Adrenal gland (tissue), 12 donors: ENCODE measurements around the gene KRTAP9-2. TPM values are rescaled to one million over a fixed set of nuclear protein-coding genes. Genes with fewer than 3 reads are reported as not detected.
"Not testable (repeated sequence)": the region's sequence is repeated elsewhere in the genome, so short reads cannot be mapped to it uniquely, and the experiment has no call there.

ENCODE experiments used
- DNase-seq, 7 donors: peaks; one replicate each; pipeline ENCODE4 v3.0.0-alpha.2; 2019 to 2020
- H3K27ac ChIP-seq, 5 donors: fragments of 200-600 bp; sonication (generic) in 4 of 5; 1 replicate in 3 of 5; 2 replicates in 2 of 5; pipeline versions ENCODE4 v1.5.1 to v1.8.0; 2016 to 2020; ENCODE audit warnings: mild to moderate bottlenecking in 1 of 5
- H3K27me3 ChIP-seq: fragments of 200-600 bp; 2 replicates; pipeline ENCODE4 v1.8.0; 2021
- H3K36me3 ChIP-seq, 2 donors: fragments of 200-600 bp; replicated peaks in 1 of 2; 1 replicate in 1 of 2; 2 replicates in 1 of 2; pipeline versions ENCODE4 v1.5.1 to v1.8.0; 2018 to 2022
- H3K4me1 ChIP-seq, 2 donors: fragments of 200-600 bp; replicated peaks in 1 of 2; 1 replicate in 1 of 2; 2 replicates in 1 of 2; pipeline versions ENCODE4 v1.5.1 to v1.8.0; 2018 to 2021
- H3K4me3 ChIP-seq, 4 donors: fragments of 200-600 bp; sonication (generic) in 3 of 4; one replicate each; pipeline ENCODE4 v1.5.1; 2016 to 2018
- H3K9me3 ChIP-seq, 3 donors: fragments of 200-600 bp; sonication (generic) in 1 of 3; replicated peaks in 1 of 3; 1 replicate in 2 of 3; 2 replicates in 1 of 3; pipeline versions ENCODE4 v1.5.1 to v1.8.0; 2016 to 2021
- CTCF ChIP-seq, 6 experiments: fragments of 450-650 bp in 4 of 6; fragments of 200-600 bp in 2 of 6; sonication (generic) in 1 of 6; IDR thresholded peaks; 1 replicate in 5 of 6; 2 replicates in 1 of 6; pipeline versions ENCODE4 v1.5.1 to v1.8.0; 2016 to 2021; ENCODE audit warnings: antibody characterized with exemption in 6 of 6, mild to moderate bottlenecking in 2 of 6, moderate library complexity in 1 of 6
- POLR2A ChIP-seq, 2 donors: fragments of 450-650 bp; IDR thresholded peaks; one replicate each; pipeline ENCODE4 v1.6.1; 2017; ENCODE audit warnings: antibody characterized with exemption in 2 of 2, mild to moderate bottlenecking in 2 of 2, moderate library complexity in 1 of 2
- WGBS, 4 donors: extraction: QIAGEN DNeasy Blood & Tissue Kit in 2 of 4; methylation state at CpG; one replicate each; pipeline versions ENCODE4 v1.1.5 to v1.1.7; 2013 to 2017; 5-methylcytosine and 5-hydroxymethylcytosine counted together
- intact Hi-C, 2 donors: fragments of 100-400 bp; cut with DNase I; formaldehyde crosslinking; loops; one replicate each; pipeline versions ENCODE4 v1.14.1 to v1.15.0; 2022 to 2023
- polyA plus RNA-seq, 3 donors: library from polyadenylated mRNA; stranded (reverse); fragments of 200-250 nt in 2 of 3; fragments of 350-450 nt in 1 of 3; fragmentation: Illumina TruSeq in 1 of 3; extraction: RNeasy Lipid Tissue Mini Kit (QIAGEN cat#74804) in 1 of 3; gene quantifications; one replicate each; pipeline ENCODE4 v1.2.3, GENCODE V29; 2013 to 2014
- total RNA-seq, 9 donors: library from RNA; depleted of rRNA in 4 of 9; stranded (reverse); fragments of >200 nt in 4 of 9; fragments of 120-200 nt in 1 of 9; fragmentation: NEBNext Ultra II Directional in 1 of 9; extraction: Animal tissue kit (Norgen Biotek cat#: 25700) in 1 of 9; gene quantifications; one replicate each; pipeline versions ENCODE4 v1.1.0 to v1.2.4, GENCODE V29; 2013 to 2023
- donor health status: healthy with polysubstance abuse.
- donor health status: Bipolar disorder and iron deficiency.
- donor health status: DM: yes; HTN: yes; CAD: no.
- donor health status: DM: no; HTN: no; CAD: no.
- donor health status: DM: no; HTN: no; CAD: no.
- donor health status: DM: yes; HTN: yes; CAD: no.

KRTAP9-2 gene
- total and polyA plus RNA-seq, 12 donors, result not detected

- Histone ChIP-seq H3K36me3 (no peaks in the 10 kb centered on the region), H3K27ac (no peak overlapping the region), H3K4me1 (no peaks in the 10 kb centered on the region), H3K27me3 (no peaks in the 10 kb centered on the region), H3K9me3 (no peaks in the 10 kb centered on the region), H3K4me3 (no peak overlapping the region)
- TF ChIP-seq POLR2A (IDR thresholded peaks at IDR 0.05) (no peak), CTCF (IDR thresholded peaks at IDR 0.05) (no peak)
- intact Hi-C loops, result no loop called here
- no peak for DNase-seq
Measured at GRCh38 chr17:41230094-41230493, 3.6 kb downstream of the KRTAP9-2 start.

GRCh38 chr17:41231731-41232130 is 5.3 kb downstream of the KRTAP9-2 start:
- TF ChIP-seq POLR2A (IDR thresholded peaks at IDR 0.05) (no peak), CTCF (IDR thresholded peaks at IDR 0.05) (no peak)
- no peaks in the 10 kb centered on the region for H3K27me3 ChIP-seq
- no peak for DNase-seq
- no peaks in the 10 kb centered on the region for H3K4me1 ChIP-seq
- 65 to 83% (median 78%) methylated on average over 6 of the region's 6 CpGs for WGBS, 4 donors
- intact Hi-C loops, result no loop called here
- H3K36me3 ChIP-seq, result no peaks in the 10 kb centered on the region
- no peak overlapping the region for H3K4me3 ChIP-seq
- H3K9me3 ChIP-seq, result no peaks in the 10 kb centered on the region
- no peak overlapping the region for H3K27ac ChIP-seq

- H3K27me3 ChIP-seq, DNase-seq, H3K27ac ChIP-seq, H3K36me3 ChIP-seq, H3K4me1 ChIP-seq, H3K4me3 ChIP-seq, H3K9me3 ChIP-seq, intact Hi-C loops: not testable (repeated sequence)
- WGBS, 4 donors, result 79 to 81% methylated on average over 1 of the region's 1 CpG; no CpG with 5 or more reads in 2 of the 4 donors
Measured at GRCh38 chr17:41232399-41233105, 6.1 kb downstream of the KRTAP9-2 start, which contains the start of gene KRTAP9-3. Gene KRTAP9-3, plus strand, starts transcription at chr17:41232449. Its CDS starts 53 bp downstream, at chr17:41232502.

- H3K27me3 ChIP-seq, H3K9me3 ChIP-seq, intact Hi-C loops, H3K4me1 ChIP-seq, H3K4me3 ChIP-seq, DNase-seq, H3K36me3 ChIP-seq, H3K27ac ChIP-seq: not testable (repeated sequence)
- 54 to 64% (median 61%) methylated on average over 4 of the region's 4 CpGs for WGBS, 4 donors
Measured at GRCh38 chr17:41237116-41237515, 10.7 kb downstream of the KRTAP9-2 start.

GRCh38 chr17:41237949-41238437 is 11.5 kb downstream of the KRTAP9-2 start, which contains the start of gene KRTAP9-8:
Gene KRTAP9-8, plus strand, starts transcription at chr17:41237999. Its CDS starts 53 bp downstream, at chr17:41238052.
- H3K27ac ChIP-seq, H3K36me3 ChIP-seq, DNase-seq, H3K4me3 ChIP-seq, H3K27me3 ChIP-seq, H3K9me3 ChIP-seq, intact Hi-C loops, H3K4me1 ChIP-seq: not testable (repeated sequence)
- 20 to 55% (median 47%) methylated on average over 1 to 3 of the region's 3 CpGs for WGBS, 4 donors

- H3K27ac ChIP-seq, DNase-seq, H3K4me1 ChIP-seq, intact Hi-C loops, H3K4me3 ChIP-seq, H3K36me3 ChIP-seq, H3K9me3 ChIP-seq, H3K27me3 ChIP-seq: not testable (repeated sequence)
- 44 to 56% (median 46%) methylated on average over 2 of the region's 2 CpGs for WGBS, 4 donors
Measured at GRCh38 chr17:41246995-41247787, 20.7 kb downstream of the KRTAP9-2 start.

GRCh38 chr17:41249637-41250240 is 23.3 kb downstream of the KRTAP9-2 start, which contains the start of gene KRTAP9-4:
Gene KRTAP9-4, plus strand, starts transcription at chr17:41249687. Its CDS starts 34 bp downstream, at chr17:41249721.
- intact Hi-C loops, H3K36me3 ChIP-seq, H3K4me1 ChIP-seq, DNase-seq, H3K27ac ChIP-seq, H3K4me3 ChIP-seq, H3K9me3 ChIP-seq: not testable (repeated sequence)
- WGBS, 4 donors, result 38 to 92% (median 68%) methylated on average over 1 to 2 of the region's 2 CpGs
- H3K27me3 ChIP-seq, result peaks cover 12% of the 10 kb centered on the region
